ENCODE data around the gene HMX2. TPM values are rescaled to one million over a fixed set of nuclear protein-coding genes. Genes with fewer than 3 reads are reported as not detected.
A peak's percentile ranks its signal among the peaks of the same experiment; 100 is the strongest.

The HMX2 gene
- total and polyA plus RNA-seq, 2 of the 8 experiments (the other 6 are each of a cell fraction or from before 2014, with no cell fraction given): 2.0 to 2.7 TPM

- Histone ChIP-seq H4K91ac (replicated peaks; ENCODE audit: insufficient read length, low read length) (peak overlapping the region; percentile 52), H3K23ac (ENCODE audit: insufficient read length) (no peak overlapping the region), H3K4me2 (ENCODE audit: insufficient read depth in 1 of 2, low read depth in 2 of 2, low read length in 2 of 2) (peak overlapping the region; percentile 84 to 86), H3K14ac (ENCODE audit: insufficient read length) (no peak overlapping the region), H3K36me3 (ENCODE audit: control insufficient read depth in 2 of 4, insufficient read depth in 4 of 4, low read length in 3 of 4) (no peaks in the 10 kb centered on the region; a peak in 1 of 8 replicates), H3K9me3 (ENCODE audit: insufficient read depth in 2 of 2, low read depth in 1 of 2, low read length in 1 of 2) (no peaks in the 10 kb centered on the region), H3K9ac (replicated peaks in 1 of 4; ENCODE audit: extremely low read depth in 1 of 4, low read depth in 3 of 4, low read length in 3 of 4) (no peak overlapping the region; a peak in 1 of 7 replicates), H2BK12ac (ENCODE audit: low read depth, low read length) (peak overlapping the region; percentile 84; the same call in 1 of the 2 replicates), H2BK120ac (replicated peaks; ENCODE audit: low read depth, low read length) (peak overlapping the region; percentile 73), H2BK15ac (ENCODE audit: low read length) (peak overlapping the region; percentile 53; the same call in 1 of the 2 replicates), H2BK5ac (ENCODE audit: low read depth, low read length) (no peak overlapping the region; the same call in 1 of the 2 replicates), H3K23me2 (ENCODE audit: low read depth, low read length) (peaks cover 16% of the 10 kb centered on the region), H3K4ac (replicated peaks; ENCODE audit: insufficient read length, low read depth, low read length) (no peak overlapping the region), H2AFZ (ENCODE audit: low read length) (peak overlapping the region; percentile 43; the same call in 1 of the 2 replicates), H3K56ac (replicated peaks; ENCODE audit: insufficient read length, low read depth, low read length) (peak overlapping the region; percentile 67), H3K79me2 (ENCODE audit: control insufficient read depth in 1 of 2, insufficient read depth in 2 of 2, low read length in 2 of 2) (peaks cover under 1 to 1% of the 10 kb centered on the region in 2 experiments; a peak in 2 of 4 replicates), H2BK20ac (ENCODE audit: low read length) (peak overlapping the region; percentile 99; the same call in 1 of the 2 replicates), H3K4me1 (replicated peaks in 1 of 4; ENCODE audit: control insufficient read depth in 3 of 4, insufficient read depth in 4 of 4, low read length in 3 of 4) (peaks cover 22 to 57% (median 35%) of the 10 kb centered on the region in 4 experiments), H3K27me3 (replicated peaks in 1 of 4; ENCODE audit: control insufficient read depth in 3 of 4, extremely low read depth in 1 of 4, insufficient read depth in 3 of 4, low read length in 3 of 4) (peaks cover 58 to 84% (median 70%) of the 10 kb centered on the region in 4 experiments), H4K20me1 (replicated peaks in 1 of 2; ENCODE audit: control insufficient read depth in 1 of 2, insufficient read depth in 2 of 2, low read length in 2 of 2) (peaks cover under 1 to 8% of the 10 kb centered on the region in 2 experiments), H3K27ac (ENCODE audit: low read depth, low read length) (no peak overlapping the region), H2AK5ac (ENCODE audit: low read depth, low read length) (no peak overlapping the region), H4K5ac (ENCODE audit: insufficient read length, low read depth, low read length) (no peak overlapping the region), H3K79me1 (ENCODE audit: low read depth, low read length) (no peaks in the 10 kb centered on the region), H3K18ac (ENCODE audit: extremely low read depth, low read length) (peak overlapping the region; percentile 97), H3K4me3 (ENCODE audit: extremely low read depth in 1 of 4, insufficient read depth in 2 of 4, low read depth in 3 of 4, low read length in 4 of 4) (peak overlapping the region; percentile 21 to 59 (median 37); a peak in 7 of 8 replicates), H4K8ac (ENCODE audit: extremely low read depth, insufficient read depth, low read length) (no peak overlapping the region; the same call in none of the 2 replicates)
- FAIRE-seq (no peak), DNase-seq (ENCODE audit: low read depth in 1 of 2, low spot score in 2 of 2) (peak in 1 of 2 experiments; percentile 74)
- 1% methylated on average over 59 of the region's 76 CpGs; no CpG with 5 or more reads in 1 of the 2 experiments for WGBS, 2 experiments (ENCODE audit: extremely low coverage in 1 of 2, insufficient coverage in 1 of 2, insufficient read length in 1 of 2, insufficient replicate concordance in 2 of 2, low coverage in 1 of 2, low lambda C conversion rate in 2 of 2, missing lambda C conversion rate in 1 of 2)
- ChIA-PET POLR2A (ENCODE audit: partially characterized antibody) (interaction anchor here (1.0 to 5.0 kb wide), 8 partner anchors 9 to 64 kb away, joined by 3 to 37 read pairs (median 4); no protein-coding TSS in a partner anchor), CTCF (ENCODE audit: partially characterized antibody) (interaction anchor here (0.9 to 4.7 kb wide), 7 partner anchors 10 to 409 kb away, joined by 3 to 37 read pairs (median 6); no protein-coding TSS in a partner anchor)
- TF ChIP-seq EZH2 (IDR thresholded peaks at IDR 0.05; ENCODE audit: low read depth, low read length, severe bottlenecking): peak; percentile 96
- TF ChIP-seq GTF2F1 (IDR thresholded peaks at IDR 0.05; ENCODE audit: borderline replicate concordance, low read depth, low read length): no peak
- TF ChIP-seq SAP30 (IDR thresholded peaks at IDR 0.05; ENCODE audit: insufficient read depth, insufficient replicate concordance, low read length): no peak
- no peak for TF ChIP-seq SP2 (IDR thresholded peaks at IDR 0.05; ENCODE audit: low read length)
- TF ChIP-seq, protein P1, sequence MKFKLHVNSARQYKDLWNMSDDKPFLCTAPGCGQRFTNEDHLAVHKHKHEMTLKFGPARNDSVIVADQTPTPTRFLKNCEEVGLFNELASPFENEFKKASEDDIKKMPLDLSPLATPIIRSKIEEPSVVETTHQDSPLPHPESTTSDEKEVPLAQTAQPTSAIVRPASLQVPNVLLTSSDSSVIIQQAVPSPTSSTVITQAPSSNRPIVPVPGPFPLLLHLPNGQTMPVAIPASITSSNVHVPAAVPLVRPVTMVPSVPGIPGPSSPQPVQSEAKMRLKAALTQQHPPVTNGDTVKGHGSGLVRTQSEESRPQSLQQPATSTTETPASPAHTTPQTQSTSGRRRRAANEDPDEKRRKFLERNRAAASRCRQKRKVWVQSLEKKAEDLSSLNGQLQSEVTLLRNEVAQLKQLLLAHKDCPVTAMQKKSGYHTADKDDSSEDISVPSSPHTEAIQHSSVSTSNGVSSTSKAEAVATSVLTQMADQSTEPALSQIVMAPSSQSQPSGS (IDR thresholded peaks at IDR 0.05; ENCODE audit: low read length): no peak
- TF ChIP-seq RBBP5 (IDR thresholded peaks at IDR 0.05; ENCODE audit: borderline replicate concordance, low read depth, low read length): peak; percentile 43; the same call in 1 of the 2 replicates
- TF ChIP-seq POLR2A (IDR thresholded peaks at IDR 0.05; ENCODE audit: control extremely low read depth in 1 of 2, low read depth in 2 of 2, low read length in 2 of 2): no peak
- TF ChIP-seq CTBP2 (IDR thresholded peaks at IDR 0.05; ENCODE audit: borderline replicate concordance, insufficient read depth, insufficient read length, low read length): peak; percentile 69
- peak; percentile 97 for TF ChIP-seq SUZ12 (IDR thresholded peaks at IDR 0.05; ENCODE audit: low read length)
These were observed 1.8 kb downstream of the HMX2 start for GRCh38 chr10:123149568-123150270.
